Measurements from ENCODE around the gene CPNE6.

CPNE6 gene

GRCh38 chr14:24070285-24071143 is 848 bp upstream of the CPNE6 start:
- no peak for DNase-seq

GRCh38 chr14:24071836-24072430 is 571 bp downstream of the CPNE6 start:
- DNase-seq: no peak

GRCh38 chr14:24072436-24072835 is 1.1 kb downstream of the CPNE6 start:
- DNase-seq: no peak

- DNase-seq: no peak
Observed at GRCh38 chr14:24072881-24073877, 1.8 kb downstream of the CPNE6 start.

GRCh38 chr14:24074625-24075484 is 3.5 kb downstream of the CPNE6 start:
- DNase-seq: no peak

GRCh38 chr14:24075485-24076301 is 4.3 kb downstream of the CPNE6 start:
- no peak for DNase-seq

- DNase-seq: no peak
Observed at GRCh38 chr14:24076302-24076601, 4.9 kb downstream of the CPNE6 start.

GRCh38 chr14:24077086-24077485 is 5.7 kb downstream of the CPNE6 start:
- DNase-seq: no peak

- DNase-seq: no peak
Observed at GRCh38 chr14:24078146-24078545, 6.8 kb downstream of the CPNE6 start.

- peak in 1 of 2 donors; percentile 17 for DNase-seq
Observed at GRCh38 chr14:24079491-24080141, 8.3 kb downstream of the CPNE6 start.

- no peak for DNase-seq
Observed at GRCh38 chr14:24080142-24080530, 8.8 kb downstream of the CPNE6 start.

GRCh38 chr14:24080888-24081738 is 9.8 kb downstream of the CPNE6 start:
- no peak for DNase-seq

- DNase-seq: no peak
Observed at GRCh38 chr14:24081739-24082211, 10.4 kb downstream of the CPNE6 start.

- no peak for DNase-seq
Observed at GRCh38 chr14:24082411-24083080, 11.2 kb downstream of the CPNE6 start.

- no peak for DNase-seq
Observed at GRCh38 chr14:24083462-24083861, 12.1 kb downstream of the CPNE6 start.

- no peak for DNase-seq
Observed at GRCh38 chr14:24084440-24084839, 13.1 kb downstream of the CPNE6 start.

GRCh38 chr14:24085215-24085614 is 13.9 kb downstream of the CPNE6 start:
- no peak for DNase-seq

GRCh38 chr14:24086193-24086955 is 15.0 kb downstream of the CPNE6 start:
- DNase-seq: no peak
